ENCODE results near the gene GRAMD1B. TPM values are rescaled to one million over a fixed set of nuclear protein-coding genes. Genes with fewer than 3 reads are reported as not detected.

GRAMD1B gene
- total and polyA plus RNA-seq, 8 donors = 3.3 to 7.4 (median 4.8) TPM

DNA sequence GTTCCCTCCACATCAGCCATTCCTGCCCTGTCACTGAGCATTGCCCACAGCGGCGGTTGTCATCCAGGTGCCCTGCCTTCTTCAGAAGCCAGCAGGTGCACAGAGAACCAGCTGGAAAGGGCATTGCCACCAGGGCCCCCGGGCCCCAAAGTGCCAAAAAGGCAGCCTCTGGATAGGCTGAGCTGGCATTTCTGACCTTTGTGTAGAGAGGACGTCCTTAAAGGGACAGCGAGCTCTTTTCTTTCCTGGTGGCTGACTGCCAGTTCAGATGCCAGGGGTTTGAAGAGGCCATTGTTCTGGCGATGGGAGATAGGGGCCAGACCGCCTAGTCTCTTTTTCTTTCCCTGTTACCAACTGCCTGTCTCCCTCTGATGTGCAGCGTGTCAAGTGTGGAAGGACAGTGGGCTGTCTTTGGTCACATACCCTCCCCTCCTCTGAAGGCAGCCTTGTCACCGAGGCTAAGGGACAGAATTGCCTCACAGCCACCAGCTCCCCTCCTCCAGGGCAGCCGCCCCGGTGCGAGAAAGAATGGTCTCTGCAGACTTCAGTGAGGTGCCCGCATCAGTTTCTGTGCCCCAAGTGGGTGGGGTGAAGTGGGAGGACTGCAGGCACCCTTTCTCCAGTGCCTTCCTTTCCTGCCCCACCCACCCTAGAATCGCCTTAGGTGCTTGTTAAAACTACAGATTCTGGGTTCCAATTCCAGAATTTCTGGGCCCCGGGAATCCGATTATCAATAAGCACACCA lies 114.7 kb downstream of the GRAMD1B start:
- no peaks in the 10 kb centered on the region for H3K36me3 ChIP-seq
- no peak overlapping the region for H3K27ac ChIP-seq
- intact Hi-C loops (cut with DNase I) = no loop called here
- no peaks in the 10 kb centered on the region for H3K4me1 ChIP-seq
- H3K9me3 ChIP-seq = no peaks in the 10 kb centered on the region
- no peak overlapping the region for H3K4me3 ChIP-seq
- H3K27me3 ChIP-seq = peaks cover 0 to 7% of the 10 kb centered on the region in 2 donors
- TF ChIP-seq, protein P1, sequence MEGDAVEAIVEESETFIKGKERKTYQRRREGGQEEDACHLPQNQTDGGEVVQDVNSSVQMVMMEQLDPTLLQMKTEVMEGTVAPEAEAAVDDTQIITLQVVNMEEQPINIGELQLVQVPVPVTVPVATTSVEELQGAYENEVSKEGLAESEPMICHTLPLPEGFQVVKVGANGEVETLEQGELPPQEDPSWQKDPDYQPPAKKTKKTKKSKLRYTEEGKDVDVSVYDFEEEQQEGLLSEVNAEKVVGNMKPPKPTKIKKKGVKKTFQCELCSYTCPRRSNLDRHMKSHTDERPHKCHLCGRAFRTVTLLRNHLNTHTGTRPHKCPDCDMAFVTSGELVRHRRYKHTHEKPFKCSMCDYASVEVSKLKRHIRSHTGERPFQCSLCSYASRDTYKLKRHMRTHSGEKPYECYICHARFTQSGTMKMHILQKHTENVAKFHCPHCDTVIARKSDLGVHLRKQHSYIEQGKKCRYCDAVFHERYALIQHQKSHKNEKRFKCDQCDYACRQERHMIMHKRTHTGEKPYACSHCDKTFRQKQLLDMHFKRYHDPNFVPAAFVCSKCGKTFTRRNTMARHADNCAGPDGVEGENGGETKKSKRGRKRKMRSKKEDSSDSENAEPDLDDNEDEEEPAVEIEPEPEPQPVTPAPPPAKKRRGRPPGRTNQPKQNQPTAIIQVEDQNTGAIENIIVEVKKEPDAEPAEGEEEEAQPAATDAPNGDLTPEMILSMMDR (IDR thresholded peaks at IDR 0.05) = no peak
- no peak for DNase-seq
- no peak for ATAC-seq

DNA sequence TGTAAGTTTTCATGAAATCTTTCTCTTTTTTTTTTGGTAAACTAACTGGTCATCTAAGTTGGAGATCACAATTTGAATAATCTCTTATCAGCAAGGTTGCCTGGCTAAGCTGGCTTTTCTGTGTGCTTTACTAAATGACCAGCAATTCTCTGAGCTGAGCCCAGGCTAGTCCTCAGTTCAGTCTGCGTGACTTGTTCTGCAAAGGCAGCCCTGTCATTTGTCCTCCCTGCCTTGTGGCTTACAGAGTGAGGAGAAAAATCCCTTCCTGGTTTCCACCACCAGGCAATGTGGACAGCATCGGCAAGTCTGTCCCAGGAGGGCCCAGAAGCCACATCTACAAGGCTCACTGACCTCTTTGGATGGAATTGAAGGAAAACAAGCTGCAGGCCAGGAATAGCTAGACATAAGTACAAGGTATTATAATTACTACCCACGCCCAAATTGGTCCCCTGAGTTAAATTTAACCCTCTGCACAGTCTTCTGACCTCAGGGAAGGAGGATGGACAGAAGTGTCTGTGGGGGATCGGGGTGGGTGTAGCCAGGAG lies 115.7 kb downstream of the GRAMD1B start:
- H3K4me3 ChIP-seq = no peak overlapping the region
- TF ChIP-seq, protein P1 (IDR thresholded peaks at IDR 0.05) = no peak
- DNase-seq (no peak), ATAC-seq (no peak)
- no peaks in the 10 kb centered on the region for H3K4me1 ChIP-seq
- peaks cover 0 to 7% of the 10 kb centered on the region in 2 donors for H3K27me3 ChIP-seq
- H3K9me3 ChIP-seq = no peaks in the 10 kb centered on the region
- H3K36me3 ChIP-seq = no peaks in the 10 kb centered on the region
- intact Hi-C loops (cut with DNase I) = no loop called here
- no peak overlapping the region for H3K27ac ChIP-seq

DNA sequence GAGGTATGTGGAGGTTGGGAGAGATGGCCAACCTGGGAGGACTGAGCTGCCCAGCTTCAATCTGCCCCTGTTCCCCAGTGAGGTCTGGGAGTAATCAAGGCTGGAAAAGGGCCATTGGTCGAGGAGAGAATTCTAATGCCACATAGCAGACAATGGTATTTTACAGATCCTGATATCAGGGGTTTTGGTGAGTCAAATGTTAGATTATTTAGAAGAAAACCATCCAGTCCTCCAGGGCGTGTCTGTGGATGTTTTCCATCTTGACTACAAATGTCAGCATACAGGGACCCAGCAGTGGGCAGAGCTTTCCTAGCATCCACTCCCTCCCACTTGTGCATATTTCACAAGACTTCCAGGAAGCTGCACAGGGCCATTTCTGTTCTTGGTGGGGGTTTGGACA lies 116.4 kb downstream of the GRAMD1B start:
- peaks cover 0 to 7% of the 10 kb centered on the region in 2 donors for H3K27me3 ChIP-seq
- no peak for ATAC-seq
- H3K36me3 ChIP-seq = no peaks in the 10 kb centered on the region
- H3K9me3 ChIP-seq = no peaks in the 10 kb centered on the region
- H3K27ac ChIP-seq = no peak overlapping the region
- H3K4me1 ChIP-seq = no peaks in the 10 kb centered on the region
- DNase-seq = no peak
- TF ChIP-seq, protein P1 (IDR thresholded peaks at IDR 0.05) = no peak
- no peak overlapping the region for H3K4me3 ChIP-seq
- intact Hi-C loops (cut with DNase I) = no loop called here

DNA sequence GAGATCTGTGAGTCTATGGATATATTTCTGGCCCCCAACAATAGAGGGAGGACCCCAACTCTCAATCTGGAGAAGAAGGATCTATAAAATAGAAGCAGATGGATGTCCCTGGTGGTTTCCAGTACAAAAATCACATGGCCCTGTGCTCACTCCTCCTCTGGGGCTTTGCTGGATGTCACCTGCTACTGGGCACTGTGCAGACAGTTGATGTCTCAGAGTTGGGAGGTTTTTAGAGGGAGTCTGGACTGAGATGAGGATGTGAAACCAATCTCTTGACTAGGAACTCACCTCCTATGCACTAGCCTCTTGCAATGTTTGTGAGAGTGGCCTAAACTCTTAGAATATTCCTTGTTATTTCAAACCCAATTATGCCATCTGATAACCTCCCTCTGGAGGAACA lies 117.1 kb downstream of the GRAMD1B start:
- no peak for DNase-seq
- peaks cover 0 to 5% of the 10 kb centered on the region in 2 donors for H3K27me3 ChIP-seq
- H3K36me3 ChIP-seq = no peaks in the 10 kb centered on the region
- no peaks in the 10 kb centered on the region for H3K9me3 ChIP-seq
- H3K27ac ChIP-seq = no peak overlapping the region
- no peak overlapping the region for H3K4me3 ChIP-seq
- ATAC-seq = peak; percentile 37
- TF ChIP-seq, protein P1 (IDR thresholded peaks at IDR 0.05) = no peak
- intact Hi-C loops (cut with DNase I) = no loop called here
- H3K4me1 ChIP-seq = no peaks in the 10 kb centered on the region

DNA sequence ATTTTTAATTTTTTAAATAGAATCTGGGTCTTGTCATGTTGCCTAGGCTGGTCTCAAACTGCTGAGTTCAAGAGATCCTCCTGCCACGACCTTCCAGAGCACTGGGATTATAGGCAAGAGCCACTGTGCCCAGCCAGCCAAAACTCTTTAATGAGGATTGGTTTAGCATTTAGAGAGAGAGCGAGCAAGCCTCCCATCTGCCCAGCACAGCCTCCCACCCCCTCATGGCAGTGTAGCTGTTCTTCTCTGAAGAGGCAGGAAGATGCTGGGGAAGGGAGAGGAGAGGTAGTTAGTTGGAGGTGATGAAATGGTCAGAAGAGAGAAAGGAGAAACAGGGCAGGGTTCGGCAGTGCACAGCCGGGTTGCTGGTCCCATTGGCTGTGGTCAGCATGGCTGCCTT lies 118.7 kb downstream of the GRAMD1B start:
- no peak overlapping the region for H3K27ac ChIP-seq
- TF ChIP-seq, protein P1 (IDR thresholded peaks at IDR 0.05) = no peak
- H3K9me3 ChIP-seq = no peaks in the 10 kb centered on the region
- H3K4me1 ChIP-seq = no peaks in the 10 kb centered on the region
- ATAC-seq (no peak), DNase-seq (no peak)
- H3K36me3 ChIP-seq = no peaks in the 10 kb centered on the region
- intact Hi-C loops (cut with DNase I) = no loop called here
- H3K4me3 ChIP-seq = no peak overlapping the region
- H3K27me3 ChIP-seq = no peaks in the 10 kb centered on the region

Measured in left lung (tissue), 10 donors.